ENCODE data around the gene CEP20.

- TF ChIP-seq CTCF (IDR thresholded peaks at IDR 0.05): no peak
- no peak for TF ChIP-seq POLR2AphosphoS5 (IDR thresholded peaks at IDR 0.05; ENCODE audit: low read depth, low read length)
Measured at GRCh38 chr16:15897121-15897780, 8.8 kb upstream of the CEP20 start.
